OCI-LY7 (cell line): ENCODE data around the gene FAM217B. TPM values are rescaled to one million over a fixed set of nuclear protein-coding genes. Genes with fewer than 3 reads are reported as not detected.
A peak's percentile ranks its signal among the peaks of the same experiment; 100 is the strongest.

Experiments used
- BruUV-seq: library from RNA; stranded (reverse); fragments of 400-500 nt; replicated peaks from 2 replicates; lab custom pipeline; 2021; lab: Mats Ljungman, UMichigan
- CTCF ChIA-PET: fragments of 300-600 bp; sonication (Branson Sonifier 250); formaldehyde crosslinking; loops from one replicate; lab custom pipeline; 2022; ENCODE audit warnings: antibody characterized with exemption; ENCODE audit not compliant: unreplicated experiment; lab: Charles Lee
- POLR2A ChIA-PET: fragments of 300-600 bp; sonication (Branson Sonifier 250); formaldehyde crosslinking; loops from one replicate; lab custom pipeline; 2022; ENCODE audit warnings: antibody characterized with exemption; lab: Charles Lee
- DNase-seq: peaks from one replicate; pipeline ENCODE4 v3.0.0-alpha.2; 2015; ENCODE audit warnings: low spot score
- H2AFZ ChIP-seq: fragments of 200-600 bp; sonication (generic), shearing (Covaris generic); 2 replicates; pipeline ENCODE4 v1.6.1; 2014; ENCODE audit warnings: mild to moderate bottlenecking, antibody characterized with exemption, low read length, moderate library complexity
- H3K27ac ChIP-seq: fragments of 200-600 bp; sonication (generic); 2 replicates; pipeline ENCODE4 v1.5.1; 2014; ENCODE audit warnings: mixed run types, low read depth, mild to moderate bottlenecking, moderate library complexity, low read length, inconsistent platforms; ENCODE audit not compliant: poor library complexity, severe bottlenecking
- H3K36me3 ChIP-seq: fragments of 200-600 bp; sonication (generic); 2 replicates; pipeline ENCODE4 v1.6.1; 2014; ENCODE audit warnings: mild to moderate bottlenecking, antibody characterized with exemption, low read length, moderate library complexity, mixed read lengths; ENCODE audit not compliant: insufficient read depth
- H3K4me1 ChIP-seq: fragments of 200-600 bp; sonication (generic); 2 replicates; pipeline ENCODE4 v1.5.1; 2014; ENCODE audit warnings: mild to moderate bottlenecking, low read length; ENCODE audit not compliant: insufficient read depth, poor library complexity, severe bottlenecking
- H3K4me2 ChIP-seq: fragments of 200-600 bp; sonication (generic); 2 replicates; pipeline ENCODE4 v1.6.1; 2014; ENCODE audit warnings: mild to moderate bottlenecking, low read length
- H3K4me3 ChIP-seq: fragments of 200-600 bp; sonication (generic); 2 replicates; pipeline ENCODE4 v1.5.1; 2014; ENCODE audit warnings: mild to moderate bottlenecking, low read depth, low read length; ENCODE audit not compliant: poor library complexity, severe bottlenecking
- H3K79me2 ChIP-seq: fragments of 200-600 bp; sonication (generic); 2 replicates; pipeline ENCODE4 v1.6.1; 2016; ENCODE audit warnings: low read depth, mild to moderate bottlenecking, low read length, moderate library complexity, mixed read lengths; ENCODE audit not compliant: insufficient read depth
- H3K9me2 ChIP-seq: fragments of 200-600 bp; sonication (generic); 2 replicates; pipeline ENCODE4 v1.6.1; 2016; ENCODE audit warnings: mild to moderate bottlenecking, low read length, mixed read lengths; ENCODE audit not compliant: insufficient read depth
- H3K9me3 ChIP-seq: fragments of 200-600 bp; sonication (generic); 2 replicates; pipeline ENCODE4 v1.6.1; 2014; ENCODE audit warnings: mild to moderate bottlenecking, mixed run types, low read length, mixed read lengths
- H4K20me1 ChIP-seq: fragments of 200-600 bp; sonication (generic); 2 replicates; pipeline ENCODE4 v1.6.1; 2014; ENCODE audit warnings: mild to moderate bottlenecking, antibody characterized with exemption, low read length, moderate library complexity, mixed read lengths; ENCODE audit not compliant: insufficient read depth
- CTCF ChIP-seq: fragments of 200-600 bp; sonication (generic); conservative IDR thresholded peaks from 2 replicates; pipeline ENCODE4 v1.5.1; 2014; ENCODE audit warnings: mild to moderate bottlenecking, antibody characterized with exemption, low read length, moderate library complexity, mixed read lengths
- EZH2phosphoT487 ChIP-seq: fragments of 200-600 bp; sonication (generic); IDR thresholded peaks from 2 replicates; pipeline ENCODE4 v1.6.1; 2018; ENCODE audit warnings: low read depth, borderline replicate concordance, mild to moderate bottlenecking, mixed run types, antibody characterized with exemption, low read length, moderate library complexity, mixed read lengths
- intact Hi-C: fragments of 100-400 bp; cut with micrococcal nuclease; formaldehyde crosslinking; loops from one replicate; pipeline ENCODE4 v1.10.0; 2022; ENCODE audit not compliant: unreplicated experiment
- total RNA-seq, 2 experiments: library from RNA; depleted of rRNA in 1 of 2; stranded (reverse); fragments of >200 nt in 1 of 2; shearing (Covaris generic) in 1 of 2; gene quantifications; 2 replicates each; pipeline ENCODE4 v1.2.3, GENCODE V29; 2014 to 2022

The FAM217B gene
- total RNA-seq, 2 experiments from 2014 or later, result 18.0 to 28.3 TPM

DNA sequence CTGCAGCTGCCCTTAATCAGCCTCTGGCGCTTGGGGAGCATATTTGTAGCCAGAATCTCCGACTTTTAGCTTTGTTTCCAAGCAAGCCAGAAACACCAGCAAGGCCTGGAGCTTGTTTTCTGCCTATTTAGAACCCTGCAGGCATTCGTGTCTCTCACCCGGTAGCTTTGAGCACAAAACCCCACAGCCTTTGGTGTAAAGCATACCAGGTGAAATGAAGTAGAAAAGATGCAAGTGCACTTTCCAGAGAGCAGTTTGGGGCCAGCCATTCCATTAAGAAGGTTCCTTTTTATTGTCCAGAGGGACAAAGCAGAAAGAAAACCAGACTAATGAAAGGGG lies 736 bp downstream of the FAM217B start:
- Histone ChIP-seq H3K4me3 (peak overlapping the region; percentile 92), H3K4me1 (peaks cover 25% of the 10 kb centered on the region), H3K36me3 (peaks cover 37% of the 10 kb centered on the region), H3K9me3 (no peaks in the 10 kb centered on the region), H3K4me2 (peak overlapping the region; percentile 99), H3K27ac (peak overlapping the region; percentile 82), H2AFZ (peak overlapping the region; percentile 98), H3K79me2 (peaks cover 13% of the 10 kb centered on the region), H4K20me1 (no peaks in the 10 kb centered on the region; the same call in 1 of the 2 replicates), H3K9me2 (no peaks in the 10 kb centered on the region)
- ChIA-PET CTCF (interaction anchor here (1.2 kb wide), 1 partner anchor 14 kb away, joined by 3 read pairs; no protein-coding TSS in a partner anchor), POLR2A (interaction anchor here (1.4 to 1.7 kb wide), 4 partner anchors 9 to 22 kb away, joined by 3 to 9 read pairs (median 6); no protein-coding TSS in a partner anchor)
- TF ChIP-seq CTCF (no peak), EZH2phosphoT487 (no peak)
- BruUV-seq, result no TSS peak
- intact Hi-C loops, result loop anchor here (10.0 kb wide), 1 partner anchor 464 kb away; no protein-coding TSS in a partner anchor
- no peak for DNase-seq

- H3K79me2 ChIP-seq, result peaks cover 13% of the 10 kb centered on the region
- H3K27ac ChIP-seq, result no peak overlapping the region
- H3K4me3 ChIP-seq, result no peak overlapping the region
- H4K20me1 ChIP-seq, result no peaks in the 10 kb centered on the region; the same call in 1 of the 2 replicates
- BruUV-seq, result no TSS peak
- CTCF ChIA-PET, result no interaction called here
- no peak for DNase-seq
- peaks cover 21% of the 10 kb centered on the region for H3K4me1 ChIP-seq
- no peaks in the 10 kb centered on the region for H3K9me3 ChIP-seq
- intact Hi-C loops, result loop anchor here (10.0 kb wide), 1 partner anchor 463 kb away; no protein-coding TSS in a partner anchor
- H3K4me2 ChIP-seq, result 0 out of 2 replicates have a peak overlapping the region, but pooled peaks have one; percentile 13
- no peaks in the 10 kb centered on the region for H3K9me2 ChIP-seq
- POLR2A ChIA-PET, result no interaction called here
- peaks cover 37% of the 10 kb centered on the region for H3K36me3 ChIP-seq
- TF ChIP-seq EZH2phosphoT487 (no peak), CTCF (no peak)
- no peak overlapping the region for H2AFZ ChIP-seq
Observed at GRCh38 chr20:59942245-59942644, 2.1 kb downstream of the FAM217B start.

GRCh38 chr20:59944726-59945125 lies 4.5 kb downstream of the FAM217B start:
- POLR2A ChIA-PET, result no interaction called here
- TF ChIP-seq CTCF (no peak), EZH2phosphoT487 (no peak)

More at GRCh38 chr20:59944726-59945125, 4.5 kb downstream of the FAM217B start:
- intact Hi-C loops, result loop anchor here (10.0 kb wide), 1 partner anchor 460 kb away; no protein-coding TSS in a partner anchor
- H3K9me3 ChIP-seq, result no peaks in the 10 kb centered on the region
- no peak overlapping the region for H3K4me3 ChIP-seq
- H2AFZ ChIP-seq, result no peak overlapping the region
- BruUV-seq, result no TSS peak
- no peaks in the 10 kb centered on the region for H4K20me1 ChIP-seq
- peaks cover 23% of the 10 kb centered on the region for H3K4me1 ChIP-seq
- CTCF ChIA-PET, result no interaction called here
- H3K4me2 ChIP-seq, result no peak overlapping the region
- no peaks in the 10 kb centered on the region for H3K9me2 ChIP-seq
- no peak overlapping the region for H3K27ac ChIP-seq
- H3K36me3 ChIP-seq, result peaks cover 37% of the 10 kb centered on the region
- H3K79me2 ChIP-seq, result peaks cover 13% of the 10 kb centered on the region
- DNase-seq, result no peak
